ENCODE measurements around the gene UNC13D. TPM values are rescaled to one million over a fixed set of nuclear protein-coding genes. Genes with fewer than 3 reads are reported as not detected.

Gene UNC13D
- total and polyA plus RNA-seq, 9 of the 15 experiments (the other 6 are each of a cell fraction or from before 2014, with no cell fraction given) = 0.86 to 244 (median 69.2) TPM

DNA sequence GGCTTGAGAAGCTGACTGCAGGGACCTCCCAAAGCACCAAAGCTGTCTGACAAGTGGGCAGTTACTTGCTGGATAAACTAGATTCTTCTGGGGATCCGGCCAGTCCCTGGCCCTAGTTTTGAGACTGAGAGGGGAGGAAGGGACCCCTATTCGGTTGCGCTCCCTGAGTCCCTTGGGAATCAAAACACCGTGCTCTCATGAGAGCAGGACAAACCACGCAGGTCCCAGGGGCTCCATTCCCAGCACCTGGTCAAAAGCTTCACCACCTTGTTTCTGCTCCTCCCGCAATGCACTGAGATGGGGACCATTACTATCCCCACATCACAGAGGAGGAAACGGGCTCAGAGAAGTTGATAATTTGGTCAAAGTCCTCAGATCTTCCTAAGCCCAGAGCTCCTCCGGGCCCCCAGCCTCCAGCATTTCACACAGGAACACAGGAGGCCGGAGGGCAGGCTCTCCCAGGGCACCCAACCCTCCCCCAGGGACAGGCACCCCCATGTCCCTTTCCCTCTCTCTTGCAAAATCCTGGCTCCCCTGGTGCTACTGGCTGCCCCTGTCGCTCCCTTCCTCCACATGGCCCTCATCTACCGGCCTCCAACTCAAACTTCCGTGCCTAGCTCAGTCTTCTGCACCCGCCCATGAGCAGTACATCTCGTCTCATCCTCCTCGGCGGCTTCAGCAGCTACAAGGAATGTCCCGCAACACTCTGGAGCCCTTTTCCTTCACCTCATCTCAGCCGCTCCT is 49.3 kb upstream of the UNC13D start:
- no peak for ATAC-seq
- no TSS peak for BruUV-seq (replicated peaks)
- Histone ChIP-seq H3K9me1 (ENCODE audit: control insufficient read depth, insufficient read depth, low read length) (peaks cover 4% of the 10 kb centered on the region), H3K27me3 (ENCODE audit: control insufficient read depth in 2 of 2, insufficient read depth in 2 of 2, low read length in 2 of 2) (no peaks in the 10 kb centered on the region), H2AFZ (ENCODE audit: low read depth, low read length) (no peak overlapping the region), H3K9ac (ENCODE audit: insufficient read depth in 1 of 2, low read depth in 2 of 2, low read length in 2 of 2) (peak overlapping the region in 1 of 2 experiments; percentile 100; a peak in 2 of 4 replicates), H3K79me2 (ENCODE audit: control insufficient read depth, insufficient read depth, low read length) (peaks cover 31% of the 10 kb centered on the region), H3K27ac (ENCODE audit: extremely low read depth, low read depth, low read length) (no peak overlapping the region), H4K20me1 (replicated peaks; ENCODE audit: control insufficient read depth, insufficient read depth, low read length) (no peaks in the 10 kb centered on the region), H3K36me3 (ENCODE audit: control insufficient read depth, insufficient read depth, low read length) (peaks cover 48% of the 10 kb centered on the region; the same call in 1 of the 3 replicates), H3K4me2 (ENCODE audit: insufficient read depth, low read length) (no peak overlapping the region), H3K9me3 (replicated peaks; ENCODE audit: control insufficient read depth, insufficient read depth, low read depth, low read length) (no peaks in the 10 kb centered on the region), H3K4me3 (no peak overlapping the region), H3K4me1 (replicated peaks in 1 of 2; ENCODE audit: control insufficient read depth in 2 of 2, insufficient read depth in 2 of 2, low read length in 2 of 2) (peaks cover 13 to 78% of the 10 kb centered on the region in 2 experiments; a peak in 4 of 5 replicates)
- DNase-seq (ENCODE audit: extremely low read depth in 1 of 4, low spot score in 3 of 4) = no peak
- POLR2A ChIA-PET = interaction anchor here (0.6 to 15.9 kb wide), 13 partner anchors 9 to 353 kb away, joined by 3 to 169 read pairs (median 4); partner anchors contain the start of genes TRIM47 and WBP2
- CTCF ChIA-PET (ENCODE audit: low intra/inter-chr PET ratio) = no interaction called here
- no peak for FAIRE-seq
- WGBS (ENCODE audit: insufficient coverage, low coverage, missing lambda C conversion rate) = 87% methylated on average over 16 of the region's 18 CpGs
- in situ Hi-C loops (cut with MboI) (no loop called here), intact Hi-C loops (cut with micrococcal nuclease) (no loop called here)
- TF ChIP-seq ZNF408 (CRISPR knock-in tag; IDR thresholded peaks at IDR 0.05; ENCODE audit: low read depth) (no peak), SNRNP70 (optimal IDR thresholded peaks at IDR 0.05; ENCODE audit: low read depth, low read length) (no peak), ZNF174 (CRISPR knock-in tag; IDR thresholded peaks at IDR 0.05) (no peak), ZNF384 (IDR thresholded peaks at IDR 0.05; ENCODE audit: low read depth, low read length) (no peak), ZNF124 (CRISPR knock-in tag; IDR thresholded peaks at IDR 0.05) (no peak), GTF2F1 (IDR thresholded peaks at IDR 0.05; ENCODE audit: low read depth, low read length) (no peak), ZNF253 (CRISPR knock-in tag; conservative IDR thresholded peaks at IDR 0.05) (no peak), LARP7 (IDR thresholded peaks at IDR 0.05) (no peak), ATF7 (IDR thresholded peaks at IDR 0.05) (no peak), SRSF9 (IDR thresholded peaks at IDR 0.05; ENCODE audit: borderline replicate concordance, low read depth, low read length) (no peak), ZNF121 (CRISPR knock-in tag; conservative IDR thresholded peaks at IDR 0.05) (no peak), ZFP36 (IDR thresholded peaks at IDR 0.05; ENCODE audit: low read depth, low read length, partially characterized antibody) (no peak), FOXA3 (CRISPR knock-in tag; conservative IDR thresholded peaks at IDR 0.05 in 1 of 2, IDR thresholded peaks at IDR 0.05 in 1 of 2) (no peak), RFX7 (CRISPR knock-in tag; IDR thresholded peaks at IDR 0.05) (no peak), ARID4B (CRISPR knock-in tag; IDR thresholded peaks at IDR 0.05) (no peak), ZNF445 (CRISPR knock-in tag; IDR thresholded peaks at IDR 0.05; ENCODE audit: low read depth) (no peak), XRCC4 (IDR thresholded peaks at IDR 0.05; ENCODE audit: extremely low read depth, insufficient read depth, insufficient read length) (no peak), KLF10 (CRISPR knock-in tag; IDR thresholded peaks at IDR 0.05) (no peak)
- TF ChIP-seq, protein P1, sequence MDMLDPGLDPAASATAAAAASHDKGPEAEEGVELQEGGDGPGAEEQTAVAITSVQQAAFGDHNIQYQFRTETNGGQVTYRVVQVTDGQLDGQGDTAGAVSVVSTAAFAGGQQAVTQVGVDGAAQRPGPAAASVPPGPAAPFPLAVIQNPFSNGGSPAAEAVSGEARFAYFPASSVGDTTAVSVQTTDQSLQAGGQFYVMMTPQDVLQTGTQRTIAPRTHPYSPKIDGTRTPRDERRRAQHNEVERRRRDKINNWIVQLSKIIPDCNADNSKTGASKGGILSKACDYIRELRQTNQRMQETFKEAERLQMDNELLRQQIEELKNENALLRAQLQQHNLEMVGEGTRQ (CRISPR knock-in tag; IDR thresholded peaks at IDR 0.05) = no peak
